HG02798 (cell line): ENCODE measurements around the gene KCNQ1OT1.

Source experiments
- ATAC-seq: cut with Tn5 transposase; IDR thresholded peaks from one replicate; pipeline ENCODE4 v1.9.1; 2021; ENCODE audit warnings: mild to moderate bottlenecking; ENCODE audit not compliant: unreplicated experiment, poor library complexity

The KCNQ1OT1 gene

DNA sequence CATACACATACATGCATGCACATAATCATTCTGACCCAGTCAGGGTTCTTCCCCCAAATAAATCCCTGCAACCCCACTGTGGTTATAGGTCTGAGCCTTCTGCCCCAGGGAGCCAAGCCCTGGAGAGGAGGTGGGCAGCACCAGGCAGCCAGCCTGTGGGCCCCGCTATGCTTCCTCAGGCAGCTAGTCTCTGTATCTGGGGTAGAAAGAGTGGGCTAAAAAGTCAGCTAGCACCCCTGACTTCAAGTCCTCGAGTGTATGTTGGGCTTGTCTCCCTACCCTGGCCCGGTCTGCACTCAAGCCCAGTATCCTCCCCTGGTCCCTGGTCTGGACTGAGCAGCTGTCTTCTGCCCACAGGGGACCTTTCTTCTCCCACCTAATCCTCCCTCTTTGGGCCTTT is 28.0 kb downstream of the KCNQ1OT1 start:
- no peak for ATAC-seq

DNA sequence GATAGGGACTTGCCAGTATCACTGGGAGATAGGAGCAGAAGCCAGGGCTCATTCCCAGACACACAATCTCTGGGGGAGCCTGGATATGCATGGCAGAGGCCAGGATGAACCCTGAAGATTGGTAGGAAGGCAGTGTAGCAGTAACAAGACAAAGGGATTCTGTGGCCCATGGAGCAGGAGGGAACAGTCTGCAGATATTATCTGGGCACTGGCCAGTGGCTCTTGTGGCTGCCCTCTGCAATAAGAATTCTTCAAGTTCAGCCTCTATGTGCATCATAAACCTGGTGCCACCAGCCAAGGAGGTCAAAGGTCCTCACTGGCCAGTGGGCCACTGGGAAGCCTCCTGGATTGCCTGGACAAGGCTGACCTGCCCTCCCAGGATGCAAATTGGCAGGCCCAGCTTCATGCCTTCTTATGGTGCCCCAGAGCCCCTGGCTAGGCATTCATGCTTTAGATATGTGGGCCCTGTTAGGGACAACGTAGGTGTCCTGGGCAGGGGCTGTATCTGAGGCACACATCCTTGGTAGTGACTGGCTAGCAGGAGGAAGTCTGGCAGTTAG is 29.2 kb downstream of the KCNQ1OT1 start:
- ATAC-seq, result no peak

DNA sequence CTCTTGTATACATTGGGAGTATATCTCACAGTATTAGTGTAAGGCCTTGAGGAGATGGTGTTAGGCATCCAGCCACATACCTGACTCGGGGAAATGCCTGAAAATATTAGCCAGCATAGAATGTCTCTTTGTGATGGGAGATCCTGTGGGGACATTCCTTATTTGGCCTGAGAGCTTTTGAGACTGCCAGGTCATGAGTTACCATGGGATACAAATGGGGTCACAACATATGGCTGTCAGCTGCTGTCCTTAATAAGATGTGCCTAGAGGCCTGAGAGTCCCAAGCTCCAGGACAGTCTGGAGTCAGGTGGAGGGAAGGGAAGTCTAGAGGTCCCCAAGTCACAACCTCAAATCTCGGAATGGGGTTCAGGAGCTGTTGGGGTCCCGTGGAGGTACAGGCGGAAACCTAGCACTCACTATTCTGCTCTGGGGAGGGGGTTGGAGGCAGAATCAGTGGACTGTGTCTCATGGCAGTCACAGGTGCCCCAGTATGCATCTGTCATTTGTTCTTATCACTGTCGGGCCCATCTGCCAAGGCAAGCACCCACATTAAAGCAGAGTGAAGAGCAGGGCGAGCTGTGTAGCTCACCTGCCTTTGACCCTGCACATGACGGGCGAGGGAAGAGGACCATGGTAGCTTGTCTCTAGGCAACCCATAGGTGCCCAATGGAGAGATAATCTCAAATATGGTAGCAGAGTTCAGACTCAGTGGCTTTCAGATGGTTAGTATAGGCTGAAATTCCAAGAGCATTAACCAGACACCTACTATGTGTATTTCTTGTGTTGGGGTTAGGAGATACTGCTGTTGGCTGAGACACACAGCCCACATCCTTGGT is 29.9 kb downstream of the KCNQ1OT1 start:
- ATAC-seq, result no peak

GRCh38 chr11:2668876-2669275 is 30.9 kb downstream of the KCNQ1OT1 start:
- ATAC-seq, result no peak

- no peak for ATAC-seq
These were observed 31.9 kb downstream of the KCNQ1OT1 start for GRCh38 chr11:2667940-2668339.

GRCh38 chr11:2666828-2667570 is 32.8 kb downstream of the KCNQ1OT1 start:
- ATAC-seq, result no peak

DNA sequence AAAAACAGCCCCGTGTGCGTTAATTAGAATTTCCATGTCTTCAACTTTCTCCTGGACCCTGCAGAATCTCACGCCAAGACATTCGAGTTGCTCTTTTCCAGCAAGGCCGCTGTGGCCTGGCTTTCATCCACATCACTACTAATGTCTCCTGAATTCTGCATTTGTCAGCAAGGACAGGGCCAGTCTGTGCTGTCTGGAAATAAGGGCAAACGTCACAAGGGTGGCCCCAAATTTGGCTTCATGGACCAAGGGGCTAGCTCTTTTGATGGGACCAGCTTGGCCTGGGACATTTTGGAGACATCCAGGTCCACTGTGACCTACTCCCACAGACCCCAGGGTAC is 33.4 kb downstream of the KCNQ1OT1 start:
- no peak for ATAC-seq

DNA sequence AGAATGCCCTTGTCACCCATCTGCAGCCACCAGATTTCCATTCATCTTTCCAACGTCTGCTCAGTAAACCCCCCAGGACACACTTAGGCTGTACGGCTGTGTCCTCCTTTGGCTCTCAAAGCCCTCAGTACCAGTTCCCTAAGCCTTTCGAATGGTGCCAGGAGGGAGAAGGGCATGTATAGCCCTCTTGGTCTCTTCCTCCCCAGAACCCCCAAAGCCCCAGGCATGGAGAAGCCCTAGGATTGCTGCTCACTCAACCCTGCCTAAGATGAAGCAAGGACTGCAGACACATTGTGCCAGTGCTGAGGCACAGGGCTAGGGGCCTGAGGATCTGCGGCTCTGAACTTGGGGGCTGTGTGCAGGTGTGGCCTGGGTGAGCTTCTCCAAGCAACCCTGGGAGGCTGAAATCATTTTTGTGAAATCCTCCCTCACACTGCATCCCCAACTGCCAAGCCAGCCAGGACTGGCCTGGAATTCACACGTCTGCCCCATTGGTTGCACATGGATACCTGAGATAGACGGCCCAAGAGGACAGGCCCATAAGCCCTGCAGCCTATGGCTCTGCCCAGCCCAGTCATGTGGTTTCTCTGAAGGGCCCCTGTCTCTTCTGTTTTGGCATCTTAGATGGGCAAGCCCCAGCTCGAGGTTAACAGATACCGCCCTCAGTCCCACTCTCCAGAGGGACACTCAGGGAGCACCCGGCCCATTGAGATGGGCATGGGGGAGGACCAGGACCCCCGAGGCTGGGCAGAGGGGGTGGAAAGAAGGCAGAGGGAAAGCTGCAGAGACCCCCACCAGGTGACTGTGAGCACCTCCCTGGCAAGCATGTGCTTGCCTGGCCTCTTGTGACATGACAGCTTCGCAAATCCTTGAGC is 34.0 kb downstream of the KCNQ1OT1 start:
- ATAC-seq, result no peak

- ATAC-seq, result no peak
These were observed 34.8 kb downstream of the KCNQ1OT1 start for GRCh38 chr11:2664791-2665525.

GRCh38 chr11:2664376-2664775 is 35.4 kb downstream of the KCNQ1OT1 start:
- no peak for ATAC-seq

- ATAC-seq, result no peak
These were observed 35.9 kb downstream of the KCNQ1OT1 start for GRCh38 chr11:2663915-2664314.

DNA sequence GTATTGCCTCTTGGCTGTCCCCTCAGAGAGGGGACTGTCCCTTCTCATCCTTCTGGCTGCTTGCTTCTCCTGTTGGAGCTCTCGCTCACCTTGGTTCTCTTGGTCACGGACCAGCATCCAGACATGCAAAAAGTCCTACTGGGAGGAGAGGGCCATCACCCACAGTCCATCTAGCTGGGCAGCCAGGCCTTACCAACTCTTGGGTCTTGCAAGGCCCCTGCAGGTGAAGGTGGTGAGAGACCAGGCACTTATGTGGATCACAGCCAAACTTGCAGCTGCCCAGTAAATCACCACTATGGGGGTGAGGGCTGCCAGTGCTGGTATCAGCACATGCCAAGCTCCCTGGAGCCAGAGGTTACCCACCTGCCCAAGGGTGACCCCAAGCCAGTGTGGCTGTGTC is 36.3 kb downstream of the KCNQ1OT1 start:
- no peak for ATAC-seq

DNA sequence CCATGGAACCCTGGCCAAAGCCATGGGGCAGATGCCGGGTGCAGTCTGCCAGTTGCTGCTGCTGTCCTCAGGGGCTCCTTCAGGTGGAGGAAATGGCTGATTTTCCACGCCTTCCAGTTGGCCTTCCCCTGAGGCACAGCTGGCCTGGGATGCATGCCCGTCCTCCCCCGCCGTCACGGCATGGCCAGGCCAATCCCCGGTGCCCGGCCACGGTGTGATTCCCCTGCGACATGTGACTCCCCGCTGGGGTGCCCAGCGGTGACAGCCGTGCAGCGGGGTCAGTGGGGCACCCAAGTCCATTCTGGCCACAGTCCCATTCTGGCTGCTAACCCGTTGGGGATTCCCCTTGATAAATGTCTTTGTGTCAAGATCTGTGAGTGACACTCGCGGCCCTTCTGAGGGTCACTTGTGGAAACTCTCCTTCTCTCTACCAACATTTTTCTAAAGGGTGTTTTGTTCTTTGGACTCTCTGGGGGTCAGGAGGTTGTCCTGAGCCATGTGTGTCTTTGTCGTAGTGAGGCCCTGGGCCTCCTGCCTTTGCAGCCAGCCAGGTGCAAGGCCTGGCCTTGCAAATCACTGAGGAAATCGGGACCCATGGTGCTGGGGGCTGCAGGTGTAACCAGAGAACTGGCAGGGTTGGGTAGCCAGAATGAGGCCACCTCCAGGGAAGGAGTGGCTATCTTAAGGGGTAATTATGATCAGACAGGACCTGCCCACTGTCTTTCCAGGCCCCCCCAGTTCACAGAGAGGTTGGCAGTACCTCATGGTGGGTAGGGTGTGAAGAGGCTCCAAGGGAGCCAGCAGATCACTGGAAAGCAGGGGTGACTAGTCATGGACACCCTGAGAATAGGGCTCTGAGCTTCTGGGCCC is 37.1 kb downstream of the KCNQ1OT1 start:
- no peak for ATAC-seq

DNA sequence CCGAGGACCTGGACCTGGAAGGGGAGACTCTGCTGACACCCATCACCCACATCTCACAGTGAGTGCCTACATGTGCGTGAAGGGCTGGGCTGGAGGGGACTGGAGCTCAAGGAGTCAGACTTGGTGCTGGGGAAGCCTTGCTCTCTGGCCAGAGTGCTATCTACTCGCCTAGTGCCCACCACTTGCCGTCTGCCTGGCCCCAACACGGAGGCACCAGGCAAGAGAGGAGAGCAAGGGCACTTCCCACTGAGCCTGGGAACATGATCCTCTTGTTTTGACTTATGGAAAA is 37.8 kb downstream of the KCNQ1OT1 start:
- no peak for ATAC-seq

DNA sequence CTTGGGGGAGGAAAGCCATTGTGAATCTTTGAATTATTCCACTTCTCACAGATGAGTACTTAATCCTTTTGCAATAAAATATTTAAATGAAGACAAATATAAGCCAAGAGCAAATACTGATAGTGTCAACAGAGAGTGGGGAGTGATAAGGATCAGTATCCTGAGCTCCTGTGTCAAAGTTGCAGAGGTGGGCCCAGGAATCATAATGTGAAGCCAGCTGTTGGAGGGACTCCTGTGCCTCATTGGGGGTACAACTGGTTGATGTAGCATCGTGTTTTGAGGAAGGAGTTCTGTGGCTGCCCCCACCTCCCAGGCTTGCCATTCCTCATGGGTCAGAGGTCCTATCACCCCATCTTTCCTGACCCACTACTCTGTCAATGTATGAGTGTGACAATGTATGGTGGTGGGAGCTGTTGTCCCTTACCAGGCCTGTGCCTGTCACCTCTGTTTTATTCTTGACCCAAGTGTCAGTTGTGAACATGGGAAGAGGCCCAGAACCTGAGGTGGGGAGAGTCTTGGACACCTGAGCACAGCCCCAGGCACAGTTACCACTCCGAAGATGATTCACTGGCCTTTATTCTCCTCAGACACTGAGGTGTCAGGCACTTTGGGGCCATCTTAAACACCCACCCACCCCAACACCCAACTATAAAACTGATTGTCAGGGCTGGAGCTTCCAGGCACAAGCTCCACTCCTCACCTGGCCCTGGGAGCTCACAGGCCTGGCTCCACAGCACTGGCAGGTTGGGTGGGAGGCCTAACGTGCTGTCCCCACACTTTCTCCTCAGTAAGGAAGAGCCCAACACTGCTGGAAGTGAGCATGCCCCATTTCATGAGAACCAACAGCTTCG is 38.4 kb downstream of the KCNQ1OT1 start:
- ATAC-seq, result no peak

- no peak for ATAC-seq
These were observed 39.3 kb downstream of the KCNQ1OT1 start for GRCh38 chr11:2660357-2660939.

GRCh38 chr11:2657697-2658284 is 42.0 kb downstream of the KCNQ1OT1 start:
- no peak for ATAC-seq

DNA sequence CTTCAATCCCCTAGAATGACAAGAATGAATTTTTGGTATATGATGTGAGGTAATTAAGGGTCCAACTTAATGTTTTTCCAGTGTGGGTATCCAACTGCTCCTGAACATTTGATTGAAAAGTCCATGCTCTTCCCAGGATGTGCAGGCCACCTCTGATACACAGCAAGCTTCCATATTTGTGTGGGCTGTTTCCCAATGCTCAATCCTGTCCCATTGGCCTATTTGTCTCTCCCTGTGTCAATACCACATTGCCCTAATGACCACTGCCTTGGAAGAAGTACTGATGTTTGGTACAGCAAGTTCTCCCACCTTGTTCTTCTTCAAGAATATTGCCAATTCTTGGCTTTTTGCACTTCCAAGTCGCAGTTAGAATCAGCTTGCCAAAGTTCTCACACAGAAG is 42.9 kb downstream of the KCNQ1OT1 start:
- ATAC-seq, result no peak
